GM19099 (cell line): Measurements from ENCODE around the gene ZNF106.

Experiments used
- POLR2A ChIP-seq: IDR thresholded peaks from 3 replicates; pipeline ENCODE4 v1.6.1; 2011; ENCODE audit warnings: low read depth; ENCODE audit not compliant: insufficient read length; ENCODE audit errors: extremely low read depth

Gene ZNF106

DNA sequence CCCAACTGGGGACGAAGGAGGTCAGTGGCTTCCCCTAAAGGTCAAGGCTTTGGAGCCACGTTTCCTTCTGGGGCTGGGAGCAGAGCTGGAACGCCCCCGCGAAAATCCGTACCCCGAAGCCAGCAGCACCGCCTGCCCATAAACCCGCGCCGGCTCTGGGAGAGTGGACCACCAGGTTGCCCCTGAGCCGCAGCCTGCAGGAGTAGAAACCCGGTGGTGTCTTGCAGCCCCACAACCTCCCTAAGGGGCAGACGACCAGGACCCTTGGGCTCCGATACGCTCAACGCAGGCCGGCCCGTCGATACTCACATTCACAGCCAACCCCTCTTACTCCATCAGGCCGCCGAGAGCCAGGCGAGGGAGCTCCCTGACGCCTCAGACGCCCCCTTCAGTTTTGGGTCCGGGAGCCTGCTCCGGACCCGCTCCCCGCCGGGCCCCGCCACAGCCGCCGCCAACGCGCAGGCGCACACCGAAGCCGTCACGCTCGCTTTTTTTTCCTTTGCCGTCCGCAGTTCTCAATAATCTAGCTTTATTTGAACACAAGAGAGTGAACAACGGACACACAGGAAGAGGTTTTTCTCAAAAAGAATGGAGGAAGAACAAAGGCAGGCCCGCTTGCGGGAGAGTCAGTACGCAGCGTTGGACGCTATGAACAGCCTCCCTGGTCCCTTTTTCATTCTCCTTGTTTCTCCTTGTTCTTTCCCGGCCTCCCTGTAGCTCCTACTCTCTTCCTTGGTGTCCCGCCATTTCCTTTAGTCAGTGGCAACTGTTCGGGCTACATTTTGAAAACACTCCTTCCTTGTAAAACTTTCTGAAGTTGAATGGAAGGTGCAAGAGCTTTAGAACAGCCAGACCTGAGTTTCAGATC, at the start of gene ZNF106:
TSS of gene ZNF106 (minus strand) at position 471 of the 868 bp plus-strand sequence. CDS start 18,852 bp downstream, outside the sequence.
- TF ChIP-seq POLR2A, result peak; percentile 89

DNA sequence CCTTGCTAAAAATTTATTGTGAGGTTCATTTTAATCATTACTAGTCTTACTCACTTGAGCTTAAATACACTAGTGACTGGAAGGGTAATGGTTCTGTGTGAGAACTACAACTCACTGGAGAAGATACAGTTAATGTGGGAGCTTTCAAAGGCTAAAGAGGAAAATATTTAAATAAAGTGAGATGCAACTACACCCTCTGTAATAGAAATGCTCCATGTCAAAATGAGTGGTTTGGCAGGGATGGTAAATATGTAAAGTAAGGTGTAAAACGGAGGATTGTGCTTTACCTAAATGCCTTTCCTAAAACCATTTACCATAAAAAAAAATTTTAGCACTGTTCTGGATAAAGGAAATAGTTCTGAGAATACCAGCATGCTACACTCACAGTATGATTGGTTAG, 42.3 kb upstream of the ZNF106 start:
- no peak for TF ChIP-seq POLR2A

DNA sequence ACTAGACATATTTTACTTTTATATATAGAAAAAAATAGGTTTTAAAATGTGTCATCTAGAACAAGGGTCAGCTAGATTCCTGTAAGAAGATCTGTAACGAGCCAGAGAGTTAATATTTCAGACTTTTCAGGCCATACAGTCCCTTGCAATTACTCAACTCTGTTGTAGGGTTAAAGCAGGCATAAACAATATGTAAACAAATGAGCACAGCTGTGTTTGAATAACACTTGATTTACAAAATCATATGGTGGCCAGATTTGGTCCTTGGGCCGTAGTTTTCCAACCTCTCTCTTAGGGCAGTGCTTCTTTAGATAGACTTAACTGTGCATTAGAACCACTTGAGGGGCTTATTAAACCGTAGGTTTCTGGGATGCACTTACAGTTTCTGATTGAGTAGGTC, 38.0 kb upstream of the ZNF106 start:
- TF ChIP-seq POLR2A, result no peak

DNA sequence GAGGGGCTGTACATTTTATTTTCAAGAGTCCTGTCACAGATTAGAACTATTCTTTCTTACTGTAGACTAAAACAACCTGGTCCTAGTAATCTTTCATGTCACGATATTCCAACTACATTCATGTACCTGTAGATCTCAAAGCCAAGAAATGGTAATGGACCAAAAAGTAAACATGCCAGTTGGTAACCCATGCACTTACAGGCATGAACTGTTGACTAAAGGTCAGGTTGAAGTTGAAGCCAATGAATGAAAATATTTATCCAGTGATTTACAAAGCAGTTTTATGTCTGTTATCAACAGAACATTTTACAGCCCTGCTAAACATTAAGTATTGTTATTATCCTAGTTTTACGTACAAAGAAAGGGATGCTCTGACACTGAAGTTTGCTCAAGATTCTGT, 32.4 kb upstream of the ZNF106 start:
- no peak for TF ChIP-seq POLR2A

DNA sequence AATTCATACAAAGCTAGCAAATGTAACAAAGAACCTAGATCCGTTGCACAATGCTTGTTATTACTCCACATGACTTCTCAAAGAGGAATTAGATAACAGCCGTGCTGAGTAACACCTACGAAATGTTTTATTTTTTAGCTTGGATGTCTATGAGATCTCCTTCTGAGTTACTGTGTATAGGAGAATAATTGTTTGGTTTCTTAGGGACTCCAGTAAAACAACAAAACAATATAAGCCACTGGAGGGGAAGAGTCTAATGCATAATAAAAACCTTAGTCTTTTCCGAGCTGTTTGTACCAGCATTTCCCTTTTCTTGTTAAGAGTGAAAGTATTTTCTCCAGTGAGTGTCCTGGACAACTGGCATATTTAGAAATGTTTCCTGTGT, 20.1 kb upstream of the ZNF106 start:
- no peak for TF ChIP-seq POLR2A

DNA sequence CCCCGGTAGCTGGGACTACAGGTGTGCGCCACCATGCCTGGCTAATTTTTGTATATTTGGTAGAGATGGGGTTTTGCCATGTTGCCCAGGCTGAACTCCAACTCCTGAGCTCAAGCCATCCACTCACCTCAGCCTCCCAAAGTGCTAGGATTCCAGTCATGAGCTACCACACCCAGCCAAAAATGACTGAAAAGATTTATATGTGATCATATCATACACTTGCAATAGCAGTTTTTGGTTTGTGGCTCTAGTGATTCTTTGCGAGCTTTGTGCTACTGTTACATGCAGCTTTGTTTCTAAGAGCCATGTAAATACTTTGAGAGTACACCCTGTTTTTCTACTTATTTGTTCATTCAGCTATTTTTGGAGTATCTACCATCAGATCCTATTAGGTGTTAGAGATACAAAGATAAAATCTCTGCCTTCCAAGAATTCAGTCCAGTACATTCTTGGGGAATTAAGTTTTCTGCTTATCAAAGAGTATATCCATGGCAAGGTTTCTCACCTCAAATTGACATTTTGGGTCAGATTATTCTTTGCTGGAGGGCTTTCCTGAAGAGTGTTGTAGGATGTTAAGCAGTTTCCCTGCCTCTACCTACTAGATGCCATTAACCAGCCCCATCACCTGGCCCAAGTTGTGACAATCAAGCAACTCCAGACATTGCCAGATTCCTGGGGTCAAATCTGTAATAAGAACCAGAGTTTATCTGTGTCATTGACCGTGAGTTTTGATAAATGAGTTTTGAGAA, 19.5 kb upstream of the ZNF106 start:
- no peak for TF ChIP-seq POLR2A

DNA sequence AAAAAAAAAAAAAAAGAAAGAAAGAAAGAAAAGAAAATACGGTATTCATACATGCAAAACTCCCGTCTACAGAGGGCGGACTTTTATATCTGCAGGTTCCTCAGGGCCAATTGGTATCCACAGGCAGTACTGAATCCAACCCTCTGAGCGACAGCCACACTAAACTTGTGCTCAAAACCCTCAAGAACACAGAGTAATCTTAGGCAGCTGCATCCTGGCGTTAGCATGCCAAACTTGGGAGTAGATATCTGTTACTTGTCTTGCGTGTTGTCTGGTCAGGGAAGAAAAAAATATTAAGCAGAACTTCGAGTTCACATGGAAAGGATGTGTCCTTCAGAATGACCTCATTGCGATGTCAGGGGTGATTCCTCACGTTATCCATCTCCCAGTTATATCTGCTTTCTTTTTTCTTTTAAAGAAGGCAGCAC, 17.3 kb upstream of the ZNF106 start:
- TF ChIP-seq POLR2A, result no peak

DNA sequence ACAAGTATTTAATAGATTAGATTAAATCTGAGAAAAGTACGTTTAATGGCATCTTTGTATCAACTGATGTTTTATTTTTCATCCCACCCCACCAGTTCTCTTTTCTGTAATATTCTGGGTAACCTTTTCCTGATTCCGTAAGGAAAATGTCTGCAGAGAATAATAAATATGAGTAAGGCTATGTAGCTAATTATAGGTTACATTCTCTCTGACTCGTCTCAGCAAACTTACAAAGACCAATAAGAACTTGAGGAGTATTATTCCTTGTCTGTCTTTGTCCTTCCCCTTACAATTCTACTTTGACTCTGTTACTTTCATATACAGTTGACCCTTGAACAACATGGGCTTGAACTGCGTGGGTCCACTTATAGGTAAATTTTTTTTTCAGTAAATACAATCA, 16.6 kb upstream of the ZNF106 start:
- TF ChIP-seq POLR2A, result no peak

DNA sequence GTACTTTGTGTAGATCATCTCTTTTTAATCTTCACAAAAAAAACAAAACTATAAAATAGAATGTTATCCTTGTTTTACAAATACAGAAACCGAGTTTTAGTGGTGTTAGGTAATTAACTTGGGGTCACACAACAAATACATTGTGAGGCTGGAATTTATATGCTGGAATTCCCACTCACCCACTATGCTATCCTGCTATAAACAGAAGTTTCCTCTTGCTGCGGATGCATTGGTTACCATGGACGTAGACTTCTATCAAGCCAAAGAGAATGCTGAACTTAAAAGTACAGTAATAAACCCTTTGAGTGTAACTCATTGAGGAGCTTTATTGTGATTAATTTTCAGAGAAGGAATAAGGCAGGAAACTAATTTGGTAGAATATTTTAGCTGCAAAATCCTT, 13.7 kb upstream of the ZNF106 start:
- no peak for TF ChIP-seq POLR2A

DNA sequence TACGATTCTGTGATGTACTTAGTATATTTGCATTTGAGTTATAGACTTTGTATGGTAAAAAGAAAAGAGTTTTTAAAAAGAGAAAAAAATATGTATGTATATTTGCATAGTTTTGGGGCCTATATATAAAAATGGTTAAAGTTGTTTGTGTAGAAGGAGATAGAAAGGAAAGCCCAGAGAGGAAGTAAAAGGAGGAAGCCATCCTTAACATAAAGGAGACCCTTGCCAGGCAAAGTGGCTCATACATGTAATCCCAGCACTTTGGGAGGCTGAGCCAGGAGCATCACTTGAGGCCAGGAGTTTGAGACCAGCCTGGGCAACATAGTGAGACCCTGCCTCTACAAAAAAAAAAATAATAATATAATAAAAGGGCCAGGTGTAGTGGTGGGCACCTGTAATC, 12.9 kb upstream of the ZNF106 start:
- TF ChIP-seq POLR2A, result no peak

DNA sequence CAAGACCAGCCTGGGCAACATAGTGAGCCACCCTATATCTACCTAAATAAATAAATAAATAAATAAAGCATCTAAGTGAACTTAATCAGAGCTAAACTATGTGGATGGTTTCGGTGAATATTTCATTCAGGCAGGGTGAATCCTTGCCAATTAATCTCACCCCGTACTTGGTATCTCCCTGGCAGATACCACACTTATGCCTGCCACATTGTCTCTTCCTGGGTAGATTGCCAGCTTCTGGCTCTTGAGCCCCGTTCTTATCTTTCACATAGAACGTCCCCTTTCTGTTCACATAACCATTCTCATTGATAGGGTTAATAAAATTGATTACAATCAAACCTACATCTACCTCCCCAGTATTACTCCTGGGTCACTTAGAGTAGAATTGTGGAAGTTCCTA, 11.5 kb upstream of the ZNF106 start:
- TF ChIP-seq POLR2A, result no peak

DNA sequence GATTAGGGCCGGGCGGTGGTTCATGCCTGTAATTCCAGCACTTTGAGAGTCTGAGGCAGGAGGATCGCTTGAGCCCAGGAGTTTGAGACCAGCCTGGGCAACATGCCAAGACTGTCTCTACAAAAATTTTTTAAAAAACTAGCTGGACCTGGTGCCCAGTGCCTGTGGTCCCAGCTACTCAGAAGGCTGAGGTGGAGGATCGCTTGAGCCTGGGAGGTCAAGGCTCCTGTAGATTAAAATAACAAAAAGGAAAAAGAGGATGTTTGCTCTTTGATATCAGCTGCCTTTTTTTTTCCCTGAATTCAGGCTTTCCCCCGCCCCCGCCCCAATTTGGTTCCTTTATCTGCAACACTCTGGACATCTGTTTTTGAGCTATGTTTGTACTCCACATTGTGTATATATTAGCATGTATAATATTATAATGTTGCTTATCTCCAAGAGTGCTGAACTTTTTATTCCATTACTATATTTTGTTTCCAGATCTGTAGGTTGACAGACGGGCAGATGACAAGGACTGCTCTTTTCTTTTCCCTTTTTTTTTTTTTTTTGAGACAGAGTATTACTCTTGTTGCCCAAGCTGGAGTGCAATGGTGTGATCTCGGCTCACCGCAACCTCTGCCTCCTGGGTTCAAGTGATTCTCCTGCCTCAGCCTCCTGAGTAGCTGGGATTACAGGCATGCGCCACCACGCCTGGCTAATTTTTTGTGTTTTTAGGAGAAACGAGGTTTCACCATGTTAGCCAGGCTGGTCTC, 9.1 kb upstream of the ZNF106 start:
- TF ChIP-seq POLR2A, result no peak

DNA sequence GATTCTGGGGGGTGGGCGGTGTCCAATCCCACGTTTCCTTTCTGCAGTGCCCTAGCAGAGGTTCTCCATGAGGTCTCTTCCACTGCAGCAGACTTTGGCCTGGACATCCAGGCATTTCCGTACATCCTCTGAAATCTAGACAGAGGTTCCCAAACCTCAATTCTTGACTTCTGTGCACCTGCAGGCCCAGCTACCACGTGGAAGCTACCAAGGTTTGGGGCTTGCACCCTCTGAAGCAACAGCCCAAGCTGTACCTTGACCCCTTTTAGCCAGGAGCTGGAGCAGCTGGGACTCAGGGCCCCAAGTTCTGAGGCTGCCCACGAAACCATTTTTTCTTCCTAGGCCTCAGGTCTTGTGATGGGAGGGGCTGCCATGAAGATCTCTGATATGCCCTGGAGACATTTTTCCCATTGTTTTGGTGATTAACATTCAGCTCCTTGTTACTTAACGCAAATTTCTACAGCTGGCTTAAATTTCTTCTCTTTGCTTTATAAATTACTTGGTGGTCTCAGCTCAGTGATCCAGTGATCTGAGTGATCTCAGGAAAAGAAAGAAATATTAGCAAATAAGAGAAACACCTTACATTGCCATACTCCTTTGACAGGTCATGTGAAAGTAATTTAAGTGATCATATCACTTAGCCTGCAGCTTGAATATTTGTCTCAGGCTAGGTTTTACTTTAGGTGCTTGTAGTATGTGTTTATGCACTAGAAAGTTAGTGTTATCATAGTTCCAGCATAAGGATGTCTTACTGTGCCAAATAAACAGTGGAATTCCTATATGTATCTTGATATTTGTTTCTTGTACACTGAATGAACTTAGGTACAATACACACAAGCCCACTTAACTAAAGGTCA, 7.5 kb upstream of the ZNF106 start:
- TF ChIP-seq POLR2A, result no peak
